HepG2 (cell line): ENCODE results near the gene ECE2. TPM values are rescaled to one million over a fixed set of nuclear protein-coding genes. Genes with fewer than 3 reads are reported as not detected.

Experiments
- AKAP8 ChIP-seq: sonication (generic); formaldehyde crosslinking; IDR thresholded peaks from 2 replicates; pipeline ENCODE4 v1.5.1; 2020; ENCODE audit warnings: mild to moderate bottlenecking, missing genetic modification reagents
- ESRRA ChIP-seq: sonication (generic); formaldehyde crosslinking; IDR thresholded peaks from 2 replicates; pipeline ENCODE4 v1.5.1; 2020; ENCODE audit warnings: mild to moderate bottlenecking, low read depth, missing genetic modification reagents
- JUND ChIP-seq: sonication (generic); formaldehyde crosslinking; IDR thresholded peaks from 2 replicates; pipeline ENCODE4 v1.8.0; 2022; ENCODE audit warnings: mild to moderate bottlenecking, missing genetic modification reagents
- MED13 ChIP-seq: sonication (generic); formaldehyde crosslinking; IDR thresholded peaks from 2 replicates; pipeline ENCODE4 v1.5.0; 2020; ENCODE audit warnings: missing genetic modification reagents
- NPAS2 ChIP-seq: sonication (generic); formaldehyde crosslinking; IDR thresholded peaks from 2 replicates; pipeline ENCODE4 v1.8.0; 2022; ENCODE audit warnings: mild to moderate bottlenecking, missing genetic modification reagents, borderline replicate concordance
- PITX1 ChIP-seq: sonication (generic); formaldehyde crosslinking; IDR thresholded peaks from 2 replicates; pipeline ENCODE4 v1.5.1; 2020; ENCODE audit warnings: mild to moderate bottlenecking, missing genetic modification reagents
- YY1 ChIP-seq: IDR thresholded peaks from 2 replicates; pipeline ENCODE4 v1.6.1; 2011; ENCODE audit warnings: low read length, low read depth, moderate library complexity, mild to moderate bottlenecking; ENCODE audit not compliant: insufficient read depth, insufficient replicate concordance
- ZBTB38 ChIP-seq: sonication (generic); formaldehyde crosslinking; IDR thresholded peaks from 2 replicates; pipeline ENCODE4 v1.5.1; 2020; ENCODE audit warnings: mild to moderate bottlenecking, missing genetic modification reagents
- ZNF20 ChIP-seq: sonication (generic); formaldehyde crosslinking; IDR thresholded peaks from 2 replicates; pipeline ENCODE4 v1.4.0; 2020; ENCODE audit warnings: mild to moderate bottlenecking, moderate library complexity, missing genetic modification reagents
- ZNF235 ChIP-seq: sonication (generic); formaldehyde crosslinking; IDR thresholded peaks from 2 replicates; pipeline ENCODE4 v1.8.1; 2023; ENCODE audit warnings: mild to moderate bottlenecking, missing genetic modification reagents, borderline replicate concordance
- ZNF382 ChIP-seq: sonication (generic); formaldehyde crosslinking; IDR thresholded peaks from 2 replicates; pipeline ENCODE4 v1.5.0; 2020; ENCODE audit warnings: missing genetic modification reagents, mild to moderate bottlenecking, borderline replicate concordance
- ZNF430 ChIP-seq: sonication (generic); formaldehyde crosslinking; IDR thresholded peaks from 2 replicates; pipeline ENCODE4 v1.9.0; 2021; ENCODE audit warnings: mild to moderate bottlenecking, missing genetic modification reagents
- ZNF446 ChIP-seq: sonication (generic); formaldehyde crosslinking; IDR thresholded peaks from 2 replicates; pipeline ENCODE4 v1.5.0; 2020; ENCODE audit warnings: mild to moderate bottlenecking, missing genetic modification reagents
- polyA plus RNA-seq, 8 experiments: library from polyadenylated mRNA; depleted of rRNA in 3 of 8; stranded (reverse) in 7 of 8; unstranded in 1 of 8; fragments of >200 nt; fragmentation: Illumina TruSeq in 4 of 8; extraction: Trizol in 4 of 8; gene quantifications; 2 replicates each; pipeline versions ENCODE4 v1.2.1 to v1.2.3, GENCODE V29; 2011 to 2016; ENCODE audit warnings: low read depth in 4 of 8, missing spikeins in 1 of 8, mixed read lengths in 1 of 8; ENCODE audit not compliant: insufficient read depth in 1 of 8
- total RNA-seq, 5 experiments: library from RNA; depleted of rRNA; stranded (reverse); fragments of >200 nt; fragmentation: Illumina TruSeq; extraction: Trizol; gene quantifications; 2 replicates each; pipeline ENCODE4 v1.2.3, GENCODE V29; 2016; ENCODE audit warnings: low read depth in 1 of 5
- TF ChIP-seq, protein P1 (sequence below): sonication (generic); formaldehyde crosslinking; IDR thresholded peaks from 2 replicates; pipeline ENCODE4 v1.4.0; 2020; ENCODE audit warnings: missing genetic modification reagents, mild to moderate bottlenecking, borderline replicate concordance
- TF ChIP-seq, protein P2 (sequence below): sonication (generic); formaldehyde crosslinking; IDR thresholded peaks from 2 replicates; pipeline ENCODE4 v1.8.0; 2022; ENCODE audit warnings: mild to moderate bottlenecking, missing genetic modification reagents; ENCODE audit not compliant: insufficient replicate concordance
- TF ChIP-seq, protein P3 (sequence below): sonication (generic); formaldehyde crosslinking; IDR thresholded peaks from 2 replicates; pipeline ENCODE4 v1.9.0; 2021; ENCODE audit warnings: missing genetic modification reagents, borderline replicate concordance
- TF ChIP-seq, protein P4 (sequence below): sonication (generic); formaldehyde crosslinking; IDR thresholded peaks from 2 replicates; pipeline ENCODE4 v1.5.1; 2020; ENCODE audit warnings: missing genetic modification reagents, mild to moderate bottlenecking, borderline replicate concordance
- TF ChIP-seq, protein P5 (sequence below): sonication (generic); formaldehyde crosslinking; IDR thresholded peaks from 2 replicates; pipeline ENCODE4 v1.8.0; 2022; ENCODE audit warnings: low read depth, missing genetic modification reagents

Gene ECE2
- total and polyA plus RNA-seq, 2 of the 13 experiments (the other 11 are each of a cell fraction or from before 2014, with no cell fraction given): not detected

DNA sequence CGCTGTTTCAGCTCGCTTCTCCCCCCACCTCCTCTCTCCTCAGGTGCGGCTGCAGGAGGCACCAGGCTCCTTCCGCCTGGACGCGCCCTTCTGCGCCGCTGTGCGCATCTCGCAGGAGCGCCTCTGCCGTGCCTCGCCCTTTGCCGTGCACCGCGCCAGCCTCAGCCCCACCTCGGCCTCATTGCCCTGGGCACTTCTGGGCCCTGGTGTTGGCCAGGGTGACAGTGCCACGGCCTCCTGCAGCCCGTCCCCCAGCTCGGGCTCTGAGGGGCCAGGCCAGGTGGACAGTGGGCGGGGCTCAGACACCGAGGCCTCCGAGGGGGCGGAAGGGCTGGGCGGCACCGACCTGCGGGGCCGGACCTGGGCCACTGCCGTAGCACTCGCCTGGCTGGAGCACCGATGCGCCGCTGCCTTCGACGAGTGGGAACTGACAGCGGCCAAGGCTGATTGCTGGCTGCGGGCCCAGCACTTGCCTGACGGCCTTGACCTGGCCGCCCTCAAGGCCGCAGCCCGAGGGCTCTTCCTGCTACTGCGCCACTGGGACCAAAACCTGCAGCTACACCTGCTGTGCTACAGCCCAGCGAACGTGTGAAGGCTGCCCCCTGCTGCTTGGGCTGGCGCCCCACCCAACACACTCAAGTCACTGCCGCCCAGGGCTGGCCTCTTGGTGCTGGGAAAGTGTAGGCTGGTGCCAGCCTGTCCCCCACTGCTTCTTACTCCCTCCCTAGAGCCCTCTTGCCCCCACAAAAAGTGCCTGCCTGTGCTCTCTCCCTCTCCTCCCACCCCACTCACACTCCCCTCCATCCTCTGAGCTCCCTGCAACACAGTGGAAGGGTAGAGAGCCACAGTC, 34.1 kb upstream of the ECE2 start (continued):
- TF ChIP-seq NPAS2 (CRISPR knock-in tag) (no peak), ZBTB38 (peak; percentile 82; the same call in 1 of the 2 replicates), ZNF235 (no peak), ZNF446 (no peak), AKAP8 (CRISPR knock-in tag) (peak; percentile 97), ZNF20 (no peak), JUND (no peak), PITX1 (CRISPR knock-in tag) (peak; percentile 48; the same call in 1 of the 2 replicates), ESRRA (CRISPR knock-in tag) (peak; percentile 93), MED13 (CRISPR knock-in tag) (peak; percentile 81; the same call in 1 of the 2 replicates), ZNF382 (CRISPR knock-in tag) (no peak), YY1 (peak; percentile 69), ZNF430 (CRISPR knock-in tag) (peak; percentile 92)
- TF ChIP-seq, protein P1, sequence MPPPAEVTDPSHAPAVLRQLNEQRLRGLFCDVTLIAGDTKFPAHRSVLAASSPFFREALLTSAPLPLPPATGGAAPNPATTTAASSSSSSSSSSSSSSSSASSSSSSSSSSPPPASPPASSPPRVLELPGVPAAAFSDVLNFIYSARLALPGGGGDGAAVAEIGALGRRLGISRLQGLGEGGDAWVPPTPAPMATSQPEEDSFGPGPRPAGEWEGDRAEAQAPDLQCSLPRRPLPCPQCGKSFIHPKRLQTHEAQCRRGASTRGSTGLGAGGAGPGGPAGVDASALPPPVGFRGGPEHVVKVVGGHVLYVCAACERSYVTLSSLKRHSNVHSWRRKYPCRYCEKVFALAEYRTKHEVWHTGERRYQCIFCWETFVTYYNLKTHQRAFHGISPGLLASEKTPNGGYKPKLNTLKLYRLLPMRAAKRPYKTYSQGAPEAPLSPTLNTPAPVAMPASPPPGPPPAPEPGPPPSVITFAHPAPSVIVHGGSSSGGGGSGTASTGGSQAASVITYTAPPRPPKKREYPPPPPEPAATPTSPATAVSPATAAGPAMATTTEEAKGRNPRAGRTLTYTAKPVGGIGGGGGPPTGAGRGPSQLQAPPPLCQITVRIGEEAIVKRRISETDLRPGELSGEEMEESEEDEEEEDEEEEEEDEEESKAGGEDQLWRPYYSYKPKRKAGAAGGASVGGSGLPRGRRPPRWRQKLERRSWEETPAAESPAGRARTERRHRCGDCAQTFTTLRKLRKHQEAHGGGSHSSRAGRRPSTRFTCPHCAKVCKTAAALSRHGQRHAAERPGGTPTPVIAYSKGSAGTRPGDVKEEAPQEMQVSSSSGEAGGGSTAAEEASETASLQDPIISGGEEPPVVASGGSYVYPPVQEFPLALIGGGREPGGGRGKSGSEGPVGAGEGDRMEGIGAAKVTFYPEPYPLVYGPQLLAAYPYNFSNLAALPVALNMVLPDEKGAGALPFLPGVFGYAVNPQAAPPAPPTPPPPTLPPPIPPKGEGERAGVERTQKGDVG (CRISPR knock-in tag): peak; percentile 96
- TF ChIP-seq, protein P2, sequence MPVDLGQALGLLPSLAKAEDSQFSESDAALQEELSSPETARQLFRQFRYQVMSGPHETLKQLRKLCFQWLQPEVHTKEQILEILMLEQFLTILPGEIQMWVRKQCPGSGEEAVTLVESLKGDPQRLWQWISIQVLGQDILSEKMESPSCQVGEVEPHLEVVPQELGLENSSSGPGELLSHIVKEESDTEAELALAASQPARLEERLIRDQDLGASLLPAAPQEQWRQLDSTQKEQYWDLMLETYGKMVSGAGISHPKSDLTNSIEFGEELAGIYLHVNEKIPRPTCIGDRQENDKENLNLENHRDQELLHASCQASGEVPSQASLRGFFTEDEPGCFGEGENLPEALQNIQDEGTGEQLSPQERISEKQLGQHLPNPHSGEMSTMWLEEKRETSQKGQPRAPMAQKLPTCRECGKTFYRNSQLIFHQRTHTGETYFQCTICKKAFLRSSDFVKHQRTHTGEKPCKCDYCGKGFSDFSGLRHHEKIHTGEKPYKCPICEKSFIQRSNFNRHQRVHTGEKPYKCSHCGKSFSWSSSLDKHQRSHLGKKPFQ (CRISPR knock-in tag): peak; percentile 89
- TF ChIP-seq, protein P3, sequence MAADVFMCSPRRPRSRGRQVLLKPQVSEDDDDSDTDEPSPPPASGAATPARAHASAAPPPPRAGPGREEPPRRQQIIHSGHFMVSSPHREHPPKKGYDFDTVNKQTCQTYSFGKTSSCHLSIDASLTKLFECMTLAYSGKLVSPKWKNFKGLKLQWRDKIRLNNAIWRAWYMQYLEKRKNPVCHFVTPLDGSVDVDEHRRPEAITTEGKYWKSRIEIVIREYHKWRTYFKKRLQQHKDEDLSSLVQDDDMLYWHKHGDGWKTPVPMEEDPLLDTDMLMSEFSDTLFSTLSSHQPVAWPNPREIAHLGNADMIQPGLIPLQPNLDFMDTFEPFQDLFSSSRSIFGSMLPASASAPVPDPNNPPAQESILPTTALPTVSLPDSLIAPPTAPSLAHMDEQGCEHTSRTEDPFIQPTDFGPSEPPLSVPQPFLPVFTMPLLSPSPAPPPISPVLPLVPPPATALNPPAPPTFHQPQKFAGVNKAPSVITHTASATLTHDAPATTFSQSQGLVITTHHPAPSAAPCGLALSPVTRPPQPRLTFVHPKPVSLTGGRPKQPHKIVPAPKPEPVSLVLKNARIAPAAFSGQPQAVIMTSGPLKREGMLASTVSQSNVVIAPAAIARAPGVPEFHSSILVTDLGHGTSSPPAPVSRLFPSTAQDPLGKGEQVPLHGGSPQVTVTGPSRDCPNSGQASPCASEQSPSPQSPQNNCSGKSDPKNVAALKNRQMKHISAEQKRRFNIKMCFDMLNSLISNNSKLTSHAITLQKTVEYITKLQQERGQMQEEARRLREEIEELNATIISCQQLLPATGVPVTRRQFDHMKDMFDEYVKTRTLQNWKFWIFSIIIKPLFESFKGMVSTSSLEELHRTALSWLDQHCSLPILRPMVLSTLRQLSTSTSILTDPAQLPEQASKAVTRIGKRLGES (CRISPR knock-in tag): no peak
- TF ChIP-seq, protein P4, sequence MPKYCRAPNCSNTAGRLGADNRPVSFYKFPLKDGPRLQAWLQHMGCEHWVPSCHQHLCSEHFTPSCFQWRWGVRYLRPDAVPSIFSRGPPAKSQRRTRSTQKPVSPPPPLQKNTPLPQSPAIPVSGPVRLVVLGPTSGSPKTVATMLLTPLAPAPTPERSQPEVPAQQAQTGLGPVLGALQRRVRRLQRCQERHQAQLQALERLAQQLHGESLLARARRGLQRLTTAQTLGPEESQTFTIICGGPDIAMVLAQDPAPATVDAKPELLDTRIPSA: peak; percentile 69; the same call in 1 of the 2 replicates
- TF ChIP-seq, protein P5, sequence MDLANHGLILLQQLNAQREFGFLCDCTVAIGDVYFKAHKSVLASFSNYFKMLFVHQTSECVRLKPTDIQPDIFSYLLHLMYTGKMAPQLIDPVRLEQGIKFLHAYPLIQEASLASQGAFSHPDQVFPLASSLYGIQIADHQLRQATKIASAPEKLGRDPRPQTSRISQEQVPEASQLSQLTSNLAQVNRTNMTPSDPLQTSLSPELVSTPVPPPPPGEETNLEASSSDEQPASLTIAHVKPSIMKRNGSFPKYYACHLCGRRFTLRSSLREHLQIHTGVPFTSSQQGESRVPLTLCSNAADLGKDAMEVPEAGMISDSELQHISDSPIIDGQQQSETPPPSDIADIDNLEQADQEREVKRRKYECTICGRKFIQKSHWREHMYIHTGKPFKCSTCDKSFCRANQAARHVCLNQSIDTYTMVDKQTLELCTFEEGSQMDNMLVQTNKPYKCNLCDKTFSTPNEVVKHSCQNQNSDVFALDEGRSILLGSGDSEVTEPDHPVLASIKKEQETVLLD (CRISPR knock-in tag): peak; percentile 60; the same call in 1 of the 2 replicates
